H1 (cell line): ENCODE measurements around the gene SPINK4. TPM values are rescaled to one million over a fixed set of nuclear protein-coding genes. Genes with fewer than 3 reads are reported as not detected.

Experiments
- CHD7 ChIP-seq: fragments of 300-600 bp; sonication (generic); IDR thresholded peaks from 2 replicates; pipeline ENCODE4 v1.7.1; 2012; ENCODE audit warnings: low read length, moderate library complexity, mild to moderate bottlenecking, inconsistent platforms; ENCODE audit not compliant: insufficient replicate concordance
- HDAC2 ChIP-seq, 2 experiments: fragments of 300-600 bp in 1 of 2; sonication (generic) in 1 of 2; IDR thresholded peaks; 2 replicates each; pipeline ENCODE4 v1.6.1; 2011 to 2012; ENCODE audit warnings: low read depth in 2 of 2, low read length in 2 of 2, mild to moderate bottlenecking in 2 of 2, moderate library complexity in 2 of 2, borderline replicate concordance in 1 of 2, inconsistent platforms in 1 of 2
- JUND ChIP-seq: IDR thresholded peaks from 2 replicates; pipeline ENCODE4 v1.6.1; 2011; ENCODE audit warnings: mild to moderate bottlenecking, improper control_type of control experiment, low read length
- PHF8 ChIP-seq: fragments of 200-600 bp; sonication (generic); conservative IDR thresholded peaks from 2 replicates; pipeline ENCODE4 v1.7.1; 2012; ENCODE audit warnings: low read depth, mild to moderate bottlenecking, inconsistent platforms, low read length, moderate library complexity
- SIRT6 ChIP-seq: IDR thresholded peaks from one replicate; pipeline ENCODE4 v1.7.1; 2012; ENCODE audit warnings: low read length, inconsistent platforms
- TAF1 ChIP-seq: IDR thresholded peaks from 2 replicates; pipeline ENCODE4 v1.6.1; 2011; ENCODE audit warnings: mild to moderate bottlenecking, low read depth, low read length
- TCF12 ChIP-seq: IDR thresholded peaks from 2 replicates; pipeline ENCODE4 v1.6.1; 2011; ENCODE audit warnings: low read depth, mild to moderate bottlenecking, low read length
- polyA plus RNA-seq, 7 experiments: library from polyadenylated mRNA; depleted of rRNA in 3 of 7; stranded (reverse) in 5 of 7; unstranded in 2 of 7; fragments of >200 nt in 5 of 7; fragments of 200-250 nt in 2 of 7; gene quantifications; 1 replicate in 5 of 7; 2 replicates in 1 of 7; 4 replicates in 1 of 7; pipeline versions ENCODE4 v1.2.1 to v1.2.3, GENCODE V29; 2011 to 2013; ENCODE audit warnings: missing spikeins in 2 of 7, mixed read lengths in 2 of 7
- total RNA-seq: library from RNA; stranded (reverse); fragmentation: NEBNext Ultra II Directional; extraction: Animal tissue kit (Norgen Biotek cat#: 25700); gene quantifications from 2 replicates; pipeline ENCODE4 v1.2.1, GENCODE V29; 2021
- TF ChIP-seq, protein P1 (sequence below): IDR thresholded peaks from 2 replicates; pipeline ENCODE4 v1.6.1; 2011; ENCODE audit warnings: low read depth, mild to moderate bottlenecking, low read length; ENCODE audit not compliant: insufficient read depth

SPINK4 gene
- total and polyA plus RNA-seq, 2 of the 8 experiments (the other 6 are each of a cell fraction or from before 2014, with no cell fraction given) = not detected

GRCh38 chr9:33241298-33241697 lies 1.3 kb downstream of the SPINK4 start (continued):
- TF ChIP-seq CHD7 (no peak), TAF1 (no peak), JUND (no peak), PHF8 (no peak), SIRT6 (no peak), TCF12 (no peak), HDAC2 (IDR thresholded peaks at IDR 0.05; ENCODE audit: borderline replicate concordance in 1 of 2, low read depth in 2 of 2, low read length in 2 of 2) (no peak)
- TF ChIP-seq, protein P1, sequence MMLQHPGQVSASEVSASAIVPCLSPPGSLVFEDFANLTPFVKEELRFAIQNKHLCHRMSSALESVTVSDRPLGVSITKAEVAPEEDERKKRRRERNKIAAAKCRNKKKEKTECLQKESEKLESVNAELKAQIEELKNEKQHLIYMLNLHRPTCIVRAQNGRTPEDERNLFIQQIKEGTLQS = no peak
